ENCODE results near the gene KIF1C. TPM values are rescaled to one million over a fixed set of nuclear protein-coding genes. Genes with fewer than 3 reads are reported as not detected.
A peak's percentile ranks its signal among the peaks of the same experiment; 100 is the strongest.

Gene KIF1C
- total RNA-seq = 100 to 1,000 TPM; 108 to 133 TPM
- polyA plus RNA-seq (2013, experiment 1 of 2) = 39.1 TPM
- polyA plus RNA-seq (2013, experiment 2 of 2) = 37.6 TPM
- long read RNA-seq, experiment 1, partial matches to known transcripts = 21 of 40 reads
- long read RNA-seq, experiment 1, other reads (novel, unspliced or antisense) = 19 of 40 reads
- long read RNA-seq, experiment 2, full-length matches to known transcripts = 99 of 158 reads
- long read RNA-seq, experiment 2, partial matches to known transcripts = 43 of 158 reads
- long read RNA-seq, experiment 2, other reads (novel, unspliced or antisense) = 16 of 158 reads
- long read RNA-seq, experiment 3, full-length matches to known transcripts = 5 of 23 reads
- long read RNA-seq, experiment 3, partial matches to known transcripts = 17 of 23 reads
- long read RNA-seq, experiment 3, other reads (novel, unspliced or antisense) = 1 of 23 reads
- long read RNA-seq, experiment 4, partial matches to known transcripts = 1 of 1 reads
- long read RNA-seq, experiment 4, other reads (novel, unspliced or antisense) = 0 of 1 reads

DNA sequence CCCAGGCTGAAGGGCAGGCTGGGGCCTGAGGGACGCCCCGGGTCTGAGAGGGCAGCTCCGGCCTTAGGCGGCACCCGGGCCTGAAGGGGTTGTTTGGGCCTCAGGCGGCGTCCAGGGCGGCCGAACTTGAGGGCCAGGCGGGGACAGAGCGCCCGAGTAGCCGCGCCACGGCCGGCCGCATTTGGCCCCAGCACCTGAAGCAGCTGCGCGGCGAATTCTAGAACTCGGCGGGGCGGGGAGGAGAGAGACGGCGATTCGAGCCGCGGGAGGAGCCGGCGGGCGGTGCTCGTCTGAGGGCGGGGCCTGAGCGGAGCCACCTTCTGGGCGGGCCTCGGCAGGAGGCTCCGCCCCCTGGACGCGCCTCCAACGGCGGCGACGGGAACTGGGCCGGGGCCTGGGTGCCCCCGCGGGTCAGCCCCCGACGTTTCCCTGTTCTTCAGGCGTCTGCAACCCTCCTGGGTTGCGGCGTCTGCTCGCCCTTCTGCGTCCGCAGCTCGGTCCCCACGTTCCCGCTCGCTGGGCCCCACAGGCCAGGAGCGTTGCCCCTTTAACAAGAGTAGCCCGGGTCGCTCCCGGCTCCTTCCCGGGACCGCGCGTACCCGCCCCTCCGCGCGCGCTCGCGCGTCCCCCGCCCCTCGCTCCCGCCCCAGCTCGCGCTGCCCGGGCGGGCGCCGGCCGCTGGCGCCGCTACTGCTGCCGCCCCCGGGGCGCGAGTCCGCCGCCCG lies at the start of gene KIF1C, which contains the start of gene INCA1:
Gene KIF1C (plus strand): TSS at position 649 of the 725 bp plus-strand sequence. CDS start 2,297 bp downstream, outside the sequence.
Gene INCA1 (minus strand): TSS at position 221 of the 725 bp plus-strand sequence. CDS start 3,085 bp downstream, outside the sequence.
- TF ChIP-seq, protein P1, sequence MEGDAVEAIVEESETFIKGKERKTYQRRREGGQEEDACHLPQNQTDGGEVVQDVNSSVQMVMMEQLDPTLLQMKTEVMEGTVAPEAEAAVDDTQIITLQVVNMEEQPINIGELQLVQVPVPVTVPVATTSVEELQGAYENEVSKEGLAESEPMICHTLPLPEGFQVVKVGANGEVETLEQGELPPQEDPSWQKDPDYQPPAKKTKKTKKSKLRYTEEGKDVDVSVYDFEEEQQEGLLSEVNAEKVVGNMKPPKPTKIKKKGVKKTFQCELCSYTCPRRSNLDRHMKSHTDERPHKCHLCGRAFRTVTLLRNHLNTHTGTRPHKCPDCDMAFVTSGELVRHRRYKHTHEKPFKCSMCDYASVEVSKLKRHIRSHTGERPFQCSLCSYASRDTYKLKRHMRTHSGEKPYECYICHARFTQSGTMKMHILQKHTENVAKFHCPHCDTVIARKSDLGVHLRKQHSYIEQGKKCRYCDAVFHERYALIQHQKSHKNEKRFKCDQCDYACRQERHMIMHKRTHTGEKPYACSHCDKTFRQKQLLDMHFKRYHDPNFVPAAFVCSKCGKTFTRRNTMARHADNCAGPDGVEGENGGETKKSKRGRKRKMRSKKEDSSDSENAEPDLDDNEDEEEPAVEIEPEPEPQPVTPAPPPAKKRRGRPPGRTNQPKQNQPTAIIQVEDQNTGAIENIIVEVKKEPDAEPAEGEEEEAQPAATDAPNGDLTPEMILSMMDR (conservative IDR thresholded peaks at IDR 0.05) = peak; percentile 17
- peak within 1 kb of the TSS; percentile 64 for H3K27ac Mint-ChIP-seq

DNA sequence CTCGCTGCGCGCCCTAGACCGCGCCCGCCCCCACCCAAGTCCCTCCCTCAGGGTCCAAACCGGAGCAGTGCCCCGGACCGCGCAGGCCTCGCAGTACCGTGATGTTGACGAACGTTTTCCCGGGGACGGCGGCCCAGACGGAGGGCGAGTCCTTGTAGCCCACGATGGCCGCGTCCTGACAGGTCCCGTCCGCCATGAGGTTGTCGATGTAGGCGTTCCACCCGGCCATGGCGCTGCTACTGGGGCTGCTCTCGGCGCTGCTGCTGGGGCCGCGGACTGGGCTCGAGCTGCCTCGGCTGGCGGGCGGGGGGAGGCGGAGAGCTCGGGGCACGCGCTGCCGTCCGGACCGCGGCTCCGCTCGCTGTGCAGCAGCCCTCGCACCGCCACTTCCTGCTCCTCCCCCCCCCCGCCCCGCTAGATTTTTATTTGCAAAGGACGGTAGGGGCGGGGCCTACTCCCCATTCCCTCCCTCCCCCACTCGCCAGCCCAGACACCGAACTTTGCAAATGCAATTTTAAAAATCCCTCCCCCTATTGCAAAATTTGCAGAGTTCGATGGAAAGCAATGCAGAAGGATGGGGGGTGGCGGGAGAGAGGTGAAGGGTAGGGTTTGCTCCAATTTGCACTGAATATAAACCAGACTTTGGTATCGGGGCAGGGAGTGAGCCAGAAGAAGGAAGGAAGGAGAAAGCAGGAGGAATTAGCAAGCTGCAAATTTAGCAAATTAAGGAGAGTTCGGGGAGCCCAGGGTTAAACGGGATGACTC lies 49.4 kb upstream of the KIF1C start, which contains the start of gene PFN1:
Gene PFN1 (minus strand): TSS at position 365 of the 765 bp plus-strand sequence. CDS start 136 bp downstream, at position 229.
- peak; percentile 96 for DNase-seq
- H3K4me3 ChIP-seq (ENCODE audit: low read length) = peak within 1 kb of the TSS; percentile 91
- peaks cover 31% of the 10 kb centered on the region for H3K36me3 ChIP-seq (ENCODE audit: control insufficient read depth, insufficient read depth, low read length)
- peaks cover 31% of the 10 kb centered on the region for H3K36me3 Mint-ChIP-seq (ENCODE audit: low read depth)
- peaks cover 37% of the 10 kb centered on the region for H3K4me1 Mint-ChIP-seq
- H3K27me3 ChIP-seq (ENCODE audit: control insufficient read depth, insufficient read depth, low read length, poor library complexity, severe bottlenecking) = no peaks in the 10 kb centered on the region
- H3K9me3 ChIP-seq (ENCODE audit: control insufficient read depth, low read length) = no peaks in the 10 kb centered on the region
- WGBS, 2 experiments (ENCODE audit: insufficient coverage in 1 of 2, insufficient read length in 1 of 2) = 0% methylated on average over 5 to 55 of the region's 59 CpGs
- peaks cover 19% of the 10 kb centered on the region for H3K4me1 ChIP-seq (ENCODE audit: control insufficient read depth, insufficient read depth, low read length)
- TF ChIP-seq, protein P1 (conservative IDR thresholded peaks at IDR 0.05) = no peak
- no peaks in the 10 kb centered on the region for H3K27me3 Mint-ChIP-seq (ENCODE audit: insufficient read depth)
- H3K4me3 Mint-ChIP-seq = peak within 1 kb of the TSS; percentile 93
- peak within 1 kb of the TSS; percentile 96 for H3K27ac ChIP-seq (ENCODE audit: low read depth, low read length)
- peak within 1 kb of the TSS; percentile 98 for H3K27ac Mint-ChIP-seq
- peak within 1 kb of the TSS; percentile 85 for H3K9ac ChIP-seq (ENCODE audit: extremely low read depth, low read length, poor library complexity, severe bottlenecking)
- no peaks in the 10 kb centered on the region for H3K9me3 Mint-ChIP-seq

More for the DNA sequence above, at the start of gene KIF1C, which contains the start of gene INCA1:
- Mint-ChIP-seq H3K27me3 (ENCODE audit: insufficient read depth) (peaks cover 29% of the 10 kb centered on the region), H3K36me3 (ENCODE audit: low read depth) (peaks cover 22% of the 10 kb centered on the region), H3K4me3 (peak within 1 kb of the TSS; percentile 84), H3K9me3 (no peaks in the 10 kb centered on the region), H3K4me1 (peaks cover 10% of the 10 kb centered on the region)
- Histone ChIP-seq H3K9ac (ENCODE audit: extremely low read depth, low read length, poor library complexity, severe bottlenecking) (peak within 1 kb of the TSS; percentile 83), H3K36me3 (ENCODE audit: control insufficient read depth, insufficient read depth, low read length) (peaks cover 29% of the 10 kb centered on the region), H3K9me3 (ENCODE audit: control insufficient read depth, low read length) (no peaks in the 10 kb centered on the region), H3K4me1 (ENCODE audit: control insufficient read depth, insufficient read depth, low read length) (peaks cover 12% of the 10 kb centered on the region), H3K27me3 (ENCODE audit: control insufficient read depth, insufficient read depth, low read length, poor library complexity, severe bottlenecking) (peaks cover 8% of the 10 kb centered on the region), H3K27ac (ENCODE audit: low read depth, low read length) (peak within 1 kb of the TSS; percentile 74), H3K4me3 (ENCODE audit: low read length) (peak within 1 kb of the TSS; percentile 97)
- WGBS, 2 experiments (ENCODE audit: insufficient coverage in 1 of 2, insufficient read length in 1 of 2) = 0% methylated on average over 19 to 93 of the region's 93 CpGs
- peak; percentile 99 for DNase-seq

Measured in endodermal cell (in vitro differentiated cells).